GM10847 (cell line): ENCODE results near the gene CDCP1.

Source experiments
- POLR2A ChIP-seq: IDR thresholded peaks from 2 replicates; pipeline ENCODE4 v1.6.1; 2011; ENCODE audit not compliant: insufficient read length; ENCODE audit errors: extremely low read depth

CDCP1 gene

GRCh38 chr3:45067486-45067885 lies 78.7 kb downstream of the CDCP1 start:
- TF ChIP-seq POLR2A, result no peak

- TF ChIP-seq POLR2A, result no peak
These were observed 79.9 kb downstream of the CDCP1 start for GRCh38 chr3:45066109-45066801.

GRCh38 chr3:45065373-45065720 lies 80.8 kb downstream of the CDCP1 start:
- TF ChIP-seq POLR2A, result no peak

GRCh38 chr3:45064512-45065372 lies 81.4 kb downstream of the CDCP1 start:
- TF ChIP-seq POLR2A, result no peak

- TF ChIP-seq POLR2A, result no peak
These were observed 83.5 kb downstream of the CDCP1 start for GRCh38 chr3:45062697-45063070.

- TF ChIP-seq POLR2A, result no peak
These were observed 85.8 kb downstream of the CDCP1 start for GRCh38 chr3:45060165-45060892.

- TF ChIP-seq POLR2A, result no peak
These were observed 87.0 kb downstream of the CDCP1 start for GRCh38 chr3:45059132-45059531.

GRCh38 chr3:45057557-45057956 lies 88.6 kb downstream of the CDCP1 start:
- no peak for TF ChIP-seq POLR2A

- TF ChIP-seq POLR2A, result no peak
These were observed 89.4 kb downstream of the CDCP1 start for GRCh38 chr3:45056608-45057301.

GRCh38 chr3:45055411-45056143 lies 90.6 kb downstream of the CDCP1 start:
- no peak for TF ChIP-seq POLR2A

GRCh38 chr3:45055032-45055410 lies 91.2 kb downstream of the CDCP1 start:
- no peak for TF ChIP-seq POLR2A

GRCh38 chr3:45054196-45054857 lies 91.9 kb downstream of the CDCP1 start:
- TF ChIP-seq POLR2A, result no peak

GRCh38 chr3:45051685-45052084 lies 94.5 kb downstream of the CDCP1 start:
- no peak for TF ChIP-seq POLR2A

GRCh38 chr3:45049807-45050206 lies 96.4 kb downstream of the CDCP1 start:
- no peak for TF ChIP-seq POLR2A
